GM20000 (cell line): ENCODE results near the gene KRTAP9-8.
"Not testable (repeated sequence)": the region's sequence is repeated elsewhere in the genome, so short reads cannot be mapped to it uniquely, and the experiment has no call there.

ENCODE experiments used
- DNase-seq: peaks from one replicate; pipeline ENCODE4 v3.0.0; 2012; ENCODE audit warnings: low spot score
- TF ChIP-seq, protein P1 (sequence below): IDR thresholded peaks from 2 replicates; pipeline ENCODE4 v1.5.1; 2012; ENCODE audit warnings: mild to moderate bottlenecking, control low read depth; ENCODE audit errors: extremely low read depth, missing control alignments

The KRTAP9-8 gene

DNA sequence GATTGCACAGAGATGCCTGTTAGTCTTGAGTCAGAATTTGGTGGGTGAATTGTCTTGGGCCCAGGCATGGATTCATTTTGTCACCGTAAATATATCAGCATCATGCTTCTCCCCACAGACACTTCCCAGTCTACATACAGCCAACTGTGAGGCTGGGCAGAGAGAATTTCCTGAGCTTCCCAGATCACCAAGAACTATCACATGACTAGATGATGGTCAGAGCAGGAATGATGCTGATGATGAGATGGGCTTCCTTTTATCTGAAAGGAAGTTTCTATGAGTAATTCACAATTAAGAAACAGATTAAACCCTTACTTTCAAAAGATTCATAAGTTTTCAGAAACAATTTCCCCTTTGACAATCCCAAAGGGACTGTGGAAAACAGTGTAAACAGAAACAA is 17.1 kb downstream of the KRTAP9-8 start:
- DNase-seq = no peak
- TF ChIP-seq, protein P1, sequence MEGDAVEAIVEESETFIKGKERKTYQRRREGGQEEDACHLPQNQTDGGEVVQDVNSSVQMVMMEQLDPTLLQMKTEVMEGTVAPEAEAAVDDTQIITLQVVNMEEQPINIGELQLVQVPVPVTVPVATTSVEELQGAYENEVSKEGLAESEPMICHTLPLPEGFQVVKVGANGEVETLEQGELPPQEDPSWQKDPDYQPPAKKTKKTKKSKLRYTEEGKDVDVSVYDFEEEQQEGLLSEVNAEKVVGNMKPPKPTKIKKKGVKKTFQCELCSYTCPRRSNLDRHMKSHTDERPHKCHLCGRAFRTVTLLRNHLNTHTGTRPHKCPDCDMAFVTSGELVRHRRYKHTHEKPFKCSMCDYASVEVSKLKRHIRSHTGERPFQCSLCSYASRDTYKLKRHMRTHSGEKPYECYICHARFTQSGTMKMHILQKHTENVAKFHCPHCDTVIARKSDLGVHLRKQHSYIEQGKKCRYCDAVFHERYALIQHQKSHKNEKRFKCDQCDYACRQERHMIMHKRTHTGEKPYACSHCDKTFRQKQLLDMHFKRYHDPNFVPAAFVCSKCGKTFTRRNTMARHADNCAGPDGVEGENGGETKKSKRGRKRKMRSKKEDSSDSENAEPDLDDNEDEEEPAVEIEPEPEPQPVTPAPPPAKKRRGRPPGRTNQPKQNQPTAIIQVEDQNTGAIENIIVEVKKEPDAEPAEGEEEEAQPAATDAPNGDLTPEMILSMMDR = no peak

DNA sequence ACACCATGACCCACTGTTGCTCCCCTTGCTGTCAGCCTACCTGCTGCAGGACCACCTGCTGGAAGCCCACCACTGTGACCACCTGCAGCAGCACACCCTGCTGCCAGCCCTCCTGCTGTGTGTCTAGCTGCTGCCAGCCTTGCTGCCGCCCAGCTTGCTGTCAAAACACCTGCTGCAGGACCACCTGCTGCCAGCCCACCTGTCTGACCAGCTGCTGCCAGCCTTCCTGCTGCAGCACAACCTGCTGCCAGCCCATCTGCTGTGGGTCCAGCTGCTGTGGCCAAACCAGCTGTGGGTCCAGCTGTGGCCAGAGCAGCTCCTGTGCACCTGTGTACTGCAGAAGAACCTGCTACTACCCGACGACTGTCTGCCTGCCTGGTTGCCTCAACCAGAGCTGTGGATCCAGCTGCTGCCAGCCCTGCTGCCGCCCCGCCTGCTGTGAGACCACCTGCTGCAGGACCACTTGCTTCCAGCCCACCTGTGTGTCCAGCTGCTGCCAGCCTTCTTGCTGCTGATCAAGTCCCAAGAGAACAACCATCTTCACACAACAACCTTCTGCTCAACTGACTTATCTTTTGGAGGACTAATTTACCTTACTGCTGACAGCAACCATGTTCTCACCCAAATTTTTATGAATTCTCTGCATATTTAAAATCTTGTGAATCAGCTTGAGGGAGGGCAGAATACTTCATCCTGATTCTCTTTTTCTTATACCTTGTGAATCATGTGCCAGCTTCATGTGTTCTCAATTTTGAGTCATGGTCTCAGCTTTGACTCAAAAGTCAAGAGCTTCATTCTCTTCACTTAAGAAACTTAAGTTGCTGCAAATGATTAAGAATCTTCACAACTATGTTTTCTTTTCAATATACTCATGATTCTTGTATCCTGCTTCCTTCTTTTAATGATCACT is 17.8 kb downstream of the KRTAP9-8 start, which contains the start of gene KRTAP9-9:
Gene KRTAP9-9 (plus strand): TSS at position 4 of the 910 bp plus-strand sequence.
- not testable (repeated sequence) for DNase-seq

DNA sequence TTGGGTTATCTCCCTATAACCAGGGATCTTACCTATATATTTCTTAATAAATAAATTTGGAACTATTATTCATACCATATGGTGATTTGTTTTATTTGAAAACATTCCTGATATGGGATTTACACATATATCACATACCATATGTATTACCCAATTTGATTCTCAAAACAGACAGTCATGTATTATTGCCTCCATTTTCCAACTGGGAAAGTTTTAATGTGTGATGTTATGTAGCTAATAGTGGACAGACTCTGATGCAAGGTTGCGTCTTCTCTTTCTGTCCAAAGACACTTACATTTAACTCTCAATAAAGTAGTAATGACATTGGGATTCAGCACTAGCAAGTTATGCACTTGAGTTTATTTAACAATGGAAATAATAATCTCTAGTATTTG is 18.5 kb downstream of the KRTAP9-8 start:
- no peak for DNase-seq
- TF ChIP-seq, protein P1 = no peak

DNA sequence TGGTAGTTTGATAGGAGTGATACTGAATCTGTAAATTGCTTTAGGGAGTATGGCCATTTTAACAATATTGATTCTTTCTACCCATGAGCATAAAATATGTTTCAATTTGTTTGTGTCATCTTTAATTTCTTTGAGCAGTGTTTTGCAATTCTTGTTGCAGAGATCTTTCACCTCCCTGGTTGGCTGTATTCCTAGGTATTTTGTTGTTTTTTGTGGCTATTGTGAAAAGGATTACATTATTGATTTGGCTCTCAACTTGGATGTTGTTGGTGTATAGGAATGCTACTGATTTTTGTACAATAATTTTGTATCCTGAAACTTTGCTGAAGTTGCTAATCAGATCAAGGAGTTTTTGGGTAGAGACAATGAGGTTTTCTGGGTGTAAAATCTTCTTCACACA is 20.6 kb downstream of the KRTAP9-8 start:
- TF ChIP-seq, protein P1 = no peak
- no peak for DNase-seq

DNA sequence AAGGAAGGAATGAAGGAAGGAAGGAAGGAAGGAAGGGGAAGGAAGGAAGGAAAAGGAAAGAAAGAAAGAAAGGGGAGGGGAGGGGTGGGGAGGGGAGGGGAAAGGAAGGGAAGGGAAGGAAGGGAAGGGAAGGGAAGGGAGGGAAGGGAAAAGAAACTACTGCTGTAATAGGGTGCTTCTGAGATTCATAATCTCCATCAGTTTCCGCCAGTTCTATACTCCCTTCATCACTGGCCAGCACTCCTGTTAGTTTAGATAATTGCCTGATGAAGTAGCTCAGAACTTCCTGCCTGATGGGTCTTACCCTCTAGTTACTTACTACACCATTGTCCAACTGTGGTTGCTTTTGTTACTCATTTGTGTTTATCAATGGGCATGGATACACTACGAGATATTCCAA is 25.4 kb downstream of the KRTAP9-8 start:
- DNase-seq = no peak
- TF ChIP-seq, protein P1 = no peak

DNA sequence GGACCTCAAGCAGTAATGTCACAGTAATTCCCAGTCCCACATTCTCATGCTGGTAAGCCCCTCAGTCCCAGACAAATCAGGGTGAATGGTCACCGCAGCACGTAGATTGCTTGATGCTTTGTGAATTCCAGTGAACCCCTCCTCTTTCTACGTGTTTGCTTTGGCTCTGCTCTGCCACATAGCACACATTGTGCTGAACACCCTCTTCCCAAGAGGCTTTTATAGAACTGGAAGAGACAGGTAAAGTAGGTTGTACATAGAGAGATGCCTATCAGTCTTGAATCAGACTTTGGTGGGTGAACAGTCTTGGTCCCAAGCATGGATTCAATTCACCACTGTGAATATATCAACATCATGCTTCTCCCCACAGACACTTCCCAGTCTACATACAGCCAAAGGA is 26.8 kb downstream of the KRTAP9-8 start:
- TF ChIP-seq, protein P1 = no peak
- DNase-seq = no peak

DNA sequence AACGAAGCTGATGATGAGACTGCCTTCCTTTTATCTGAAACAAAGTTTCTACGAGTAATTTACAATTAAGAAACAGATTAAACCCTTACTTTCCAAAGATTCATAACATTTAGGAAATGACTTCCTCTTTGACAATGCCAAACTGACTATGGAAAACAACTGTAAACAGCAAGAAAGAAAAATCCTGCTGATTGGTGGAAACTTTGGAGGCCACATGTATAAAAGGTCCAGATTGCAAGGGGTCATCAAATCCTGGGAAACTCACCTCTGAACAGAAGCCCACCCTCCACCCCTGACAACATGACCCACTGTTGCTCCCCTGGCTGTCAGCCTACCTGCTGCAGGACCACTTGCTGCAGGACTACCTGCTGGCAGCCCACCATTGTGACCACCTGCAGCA is 27.3 kb downstream of the KRTAP9-8 start, which contains the start of gene KRTAP9-6:
Gene KRTAP9-6 (plus strand): TSS at position 301 of the 400 bp plus-strand sequence. CDS start 0 bp downstream, at position 301.
- no peak for DNase-seq
- TF ChIP-seq, protein P1 = no peak
